ENCODE measurements around the gene GTF2IRD1. TPM values are rescaled to one million over a fixed set of nuclear protein-coding genes. Genes with fewer than 3 reads are reported as not detected.

GTF2IRD1 gene
- total RNA-seq, 1 experiment from 2014 or later, result 34.3 TPM

GRCh38 chr7:74498354-74498753 lies 44.6 kb downstream of the GTF2IRD1 start:
- peaks cover 7% of the 10 kb centered on the region for H4K20me1 ChIP-seq (ENCODE audit: control insufficient read depth, insufficient read depth, insufficient read length)
- H2BK15ac ChIP-seq (ENCODE audit: low read depth, low read length), result no peak overlapping the region
- H2BK120ac ChIP-seq (ENCODE audit: low read depth, low read length, poor library complexity, severe bottlenecking), result no peak overlapping the region
- no peaks in the 10 kb centered on the region for H3K23me2 ChIP-seq (ENCODE audit: insufficient read length, low read depth, low read length, poor library complexity, severe bottlenecking)
- H3K4me1 ChIP-seq (ENCODE audit: insufficient read depth, low read length), result no peaks in the 10 kb centered on the region
- peaks cover 3% of the 10 kb centered on the region; the same call in 1 of the 2 replicates for H3K79me2 ChIP-seq (ENCODE audit: insufficient read depth, low read length)
- peaks cover 3% of the 10 kb centered on the region for H3K79me1 ChIP-seq (ENCODE audit: insufficient read depth, low read depth, low read length, poor library complexity, severe bottlenecking)
- no peaks in the 10 kb centered on the region for H3K9me3 ChIP-seq (ENCODE audit: control insufficient read depth, low read depth, low read length)
- H4K8ac ChIP-seq (replicated peaks; ENCODE audit: insufficient read length, low read depth, low read length), result no peak overlapping the region
- H3K27me3 Mint-ChIP-seq (ENCODE audit: low read depth), result no peaks in the 10 kb centered on the region
- no peak overlapping the region for H3K27ac ChIP-seq (ENCODE audit: insufficient read length, low read depth, low read length)
- H3K56ac ChIP-seq (ENCODE audit: insufficient read length, low read depth, low read length), result no peak overlapping the region
- H2AFZ ChIP-seq (ENCODE audit: low read length), result no peak overlapping the region
- H4K91ac ChIP-seq (ENCODE audit: insufficient read length, low read depth, low read length), result no peak overlapping the region
- H3K4me2 ChIP-seq (ENCODE audit: insufficient read depth, insufficient read length, low read length), result no peak overlapping the region
- no peak overlapping the region for H2BK20ac ChIP-seq (ENCODE audit: low read depth, low read length, poor library complexity, severe bottlenecking)
- H3K36me3 Mint-ChIP-seq (ENCODE audit: insufficient read depth in 1 of 3, low read depth in 3 of 3), result peaks cover 9 to 19% (median 11%) of the 10 kb centered on the region in 3 experiments; a peak in 6 of 7 replicates
- H3K23ac ChIP-seq (ENCODE audit: insufficient read length, low read depth, low read length), result no peak overlapping the region
- H3K27ac Mint-ChIP-seq, result peak overlapping the region in 2 of 3 experiments; percentile 1 to 91; a peak in 2 of 7 replicates
- H3K18ac ChIP-seq (ENCODE audit: insufficient read length, low read depth, low read length), result no peak overlapping the region
- no peaks in the 10 kb centered on the region; a peak in 1 of 5 replicates for H3K9me3 Mint-ChIP-seq
- H3K4ac ChIP-seq (ENCODE audit: low read depth, low read length), result no peak overlapping the region
- no CpG with 5 or more reads among the region's 4 CpGs for WGBS (ENCODE audit: extremely low coverage, insufficient read length, low lambda C conversion rate)
- H3K4me1 Mint-ChIP-seq, result peaks cover 13 to 30% of the 10 kb centered on the region in 2 experiments
- H3K27me3 ChIP-seq (ENCODE audit: insufficient read depth, low read length), result no peaks in the 10 kb centered on the region; the same call in 1 of the 2 replicates
- no peak for DNase-seq
- H3T11ph ChIP-seq (ENCODE audit: low read length), result no peak overlapping the region
- H3K9ac ChIP-seq (ENCODE audit: extremely low read depth, insufficient read length, low read length), result no peak overlapping the region
- H3K4me3 Mint-ChIP-seq, result no peak overlapping the region
- TF ChIP-seq, protein P1, sequence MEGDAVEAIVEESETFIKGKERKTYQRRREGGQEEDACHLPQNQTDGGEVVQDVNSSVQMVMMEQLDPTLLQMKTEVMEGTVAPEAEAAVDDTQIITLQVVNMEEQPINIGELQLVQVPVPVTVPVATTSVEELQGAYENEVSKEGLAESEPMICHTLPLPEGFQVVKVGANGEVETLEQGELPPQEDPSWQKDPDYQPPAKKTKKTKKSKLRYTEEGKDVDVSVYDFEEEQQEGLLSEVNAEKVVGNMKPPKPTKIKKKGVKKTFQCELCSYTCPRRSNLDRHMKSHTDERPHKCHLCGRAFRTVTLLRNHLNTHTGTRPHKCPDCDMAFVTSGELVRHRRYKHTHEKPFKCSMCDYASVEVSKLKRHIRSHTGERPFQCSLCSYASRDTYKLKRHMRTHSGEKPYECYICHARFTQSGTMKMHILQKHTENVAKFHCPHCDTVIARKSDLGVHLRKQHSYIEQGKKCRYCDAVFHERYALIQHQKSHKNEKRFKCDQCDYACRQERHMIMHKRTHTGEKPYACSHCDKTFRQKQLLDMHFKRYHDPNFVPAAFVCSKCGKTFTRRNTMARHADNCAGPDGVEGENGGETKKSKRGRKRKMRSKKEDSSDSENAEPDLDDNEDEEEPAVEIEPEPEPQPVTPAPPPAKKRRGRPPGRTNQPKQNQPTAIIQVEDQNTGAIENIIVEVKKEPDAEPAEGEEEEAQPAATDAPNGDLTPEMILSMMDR (conservative IDR thresholded peaks at IDR 0.05), result no peak
- no peak overlapping the region for H2BK12ac ChIP-seq (ENCODE audit: insufficient read length, low read depth, low read length)
- no peak overlapping the region for H4K5ac ChIP-seq (ENCODE audit: insufficient read length, low read depth, low read length)
- no peak overlapping the region for H2AK5ac ChIP-seq (ENCODE audit: insufficient read length, low read length)
- H2BK5ac ChIP-seq (ENCODE audit: insufficient read length, low read length), result no peak overlapping the region
- no peak overlapping the region for H3K14ac ChIP-seq (ENCODE audit: insufficient read depth, low read length)

All from H9 (cell line).